BE2C (cell line): Measurements from ENCODE around the gene JAK2.
"Not testable (repeated sequence)": the region's sequence is repeated elsewhere in the genome, so short reads cannot be mapped to it uniquely, and the experiment has no call there.

Source experiments
- DNase-seq: peaks from one replicate; pipeline ENCODE4 v3.0.0-alpha.2; 2020
- H3K27me3 ChIP-seq: fragments of 250-450 bp; sonication (Bioruptor Pico); 2 replicates; pipeline ENCODE4 v1.5.1; 2020; ENCODE audit warnings: mild to moderate bottlenecking
- H3K36me3 ChIP-seq: fragments of 250-450 bp; sonication (Bioruptor Pico); 2 replicates; pipeline ENCODE4 v1.5.1; 2020; ENCODE audit warnings: mild to moderate bottlenecking
- H3K4me1 ChIP-seq: fragments of 250-450 bp; sonication (Bioruptor Pico); 2 replicates; pipeline ENCODE4 v1.5.1; 2020
- H3K4me3 ChIP-seq: 2 replicates; pipeline ENCODE4 v1.5.1; 2011; ENCODE audit warnings: low read depth, low read length
- H3K9me3 ChIP-seq: fragments of 250-450 bp; sonication (Bioruptor Pico); 2 replicates; pipeline ENCODE4 v1.5.1; 2020
- TF ChIP-seq, protein P1 (sequence below): IDR thresholded peaks from 2 replicates; pipeline ENCODE4 v1.5.1; 2012; ENCODE audit warnings: mild to moderate bottlenecking, low read depth, low read length

The JAK2 gene

DNA sequence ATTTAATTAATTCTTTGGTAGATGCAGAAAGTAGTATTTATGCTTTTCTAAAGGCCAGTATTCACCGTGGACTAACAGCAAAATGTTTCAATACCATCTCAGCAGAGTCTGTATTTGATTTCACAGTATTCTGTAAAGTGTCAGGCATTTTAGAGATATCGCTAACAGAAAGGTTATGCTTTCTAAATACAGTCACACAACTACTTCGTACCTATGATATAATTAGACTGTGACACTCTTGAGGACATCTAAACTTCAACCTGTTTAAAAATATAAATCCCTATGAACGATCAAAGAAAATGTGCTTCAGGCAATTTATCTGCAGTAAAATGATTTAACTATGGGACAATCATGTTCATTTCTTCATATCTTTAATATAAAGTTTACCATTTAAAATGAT lies 41.7 kb upstream of the JAK2 start:
- Histone ChIP-seq H3K4me3 (no peak overlapping the region), H3K9me3 (no peaks in the 10 kb centered on the region), H3K4me1 (no peaks in the 10 kb centered on the region), H3K27me3 (no peaks in the 10 kb centered on the region), H3K36me3 (no peaks in the 10 kb centered on the region)
- no peak for DNase-seq
- TF ChIP-seq, protein P1, sequence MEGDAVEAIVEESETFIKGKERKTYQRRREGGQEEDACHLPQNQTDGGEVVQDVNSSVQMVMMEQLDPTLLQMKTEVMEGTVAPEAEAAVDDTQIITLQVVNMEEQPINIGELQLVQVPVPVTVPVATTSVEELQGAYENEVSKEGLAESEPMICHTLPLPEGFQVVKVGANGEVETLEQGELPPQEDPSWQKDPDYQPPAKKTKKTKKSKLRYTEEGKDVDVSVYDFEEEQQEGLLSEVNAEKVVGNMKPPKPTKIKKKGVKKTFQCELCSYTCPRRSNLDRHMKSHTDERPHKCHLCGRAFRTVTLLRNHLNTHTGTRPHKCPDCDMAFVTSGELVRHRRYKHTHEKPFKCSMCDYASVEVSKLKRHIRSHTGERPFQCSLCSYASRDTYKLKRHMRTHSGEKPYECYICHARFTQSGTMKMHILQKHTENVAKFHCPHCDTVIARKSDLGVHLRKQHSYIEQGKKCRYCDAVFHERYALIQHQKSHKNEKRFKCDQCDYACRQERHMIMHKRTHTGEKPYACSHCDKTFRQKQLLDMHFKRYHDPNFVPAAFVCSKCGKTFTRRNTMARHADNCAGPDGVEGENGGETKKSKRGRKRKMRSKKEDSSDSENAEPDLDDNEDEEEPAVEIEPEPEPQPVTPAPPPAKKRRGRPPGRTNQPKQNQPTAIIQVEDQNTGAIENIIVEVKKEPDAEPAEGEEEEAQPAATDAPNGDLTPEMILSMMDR: no peak

GRCh38 chr9:4944431-4945211 lies 40.5 kb upstream of the JAK2 start:
- H3K36me3 ChIP-seq, H3K9me3 ChIP-seq, H3K27me3 ChIP-seq, DNase-seq, H3K4me3 ChIP-seq, H3K4me1 ChIP-seq: not testable (repeated sequence)

DNA sequence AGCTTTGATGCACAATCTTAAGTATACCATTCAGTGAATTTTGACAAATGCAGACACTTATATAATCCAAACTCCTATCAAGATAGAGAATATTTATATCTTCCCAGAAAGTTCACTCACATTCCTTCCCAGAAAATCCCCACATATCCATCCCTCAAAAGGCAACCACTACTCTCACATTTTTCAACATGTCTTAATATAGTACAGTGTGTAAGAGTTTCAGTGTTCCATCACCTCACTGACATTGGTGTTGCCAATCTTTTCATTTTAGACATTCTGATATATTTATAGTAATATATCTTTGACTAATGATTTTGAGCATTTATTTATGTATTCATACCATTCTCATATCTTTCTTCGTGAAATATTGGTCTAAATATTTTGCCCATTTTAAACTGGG lies 38.1 kb upstream of the JAK2 start:
- H3K36me3 ChIP-seq: no peaks in the 10 kb centered on the region
- no peak overlapping the region for H3K4me3 ChIP-seq
- no peaks in the 10 kb centered on the region for H3K9me3 ChIP-seq
- TF ChIP-seq, protein P1: no peak
- H3K27me3 ChIP-seq: no peaks in the 10 kb centered on the region
- DNase-seq: no peak
- no peaks in the 10 kb centered on the region for H3K4me1 ChIP-seq

DNA sequence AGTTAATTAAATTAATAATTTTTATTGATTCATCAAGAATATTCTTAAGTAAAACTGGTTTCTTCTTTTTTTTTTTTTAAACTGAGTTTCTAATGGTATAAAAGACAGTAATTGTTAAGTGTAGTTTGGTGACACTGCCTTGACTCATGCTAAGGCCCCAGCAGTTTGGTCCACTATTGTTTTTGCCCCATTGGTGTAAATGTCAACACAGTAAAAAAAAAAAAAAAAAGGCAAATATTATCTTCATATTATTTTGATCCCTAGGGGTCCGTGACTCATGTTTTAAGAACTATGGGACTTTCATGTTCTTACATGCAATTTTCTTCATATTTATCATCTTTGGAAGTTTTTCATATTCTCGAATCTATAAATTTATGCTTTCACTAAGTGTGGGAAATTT lies 29.2 kb upstream of the JAK2 start:
- H3K36me3 ChIP-seq: no peaks in the 10 kb centered on the region
- no peaks in the 10 kb centered on the region; the same call in 1 of the 2 replicates for H3K27me3 ChIP-seq
- H3K4me1 ChIP-seq: no peaks in the 10 kb centered on the region
- no peak for DNase-seq
- TF ChIP-seq, protein P1: no peak
- H3K9me3 ChIP-seq: no peaks in the 10 kb centered on the region
- no peak overlapping the region for H3K4me3 ChIP-seq

- H3K4me1 ChIP-seq: no peaks in the 10 kb centered on the region
- H3K4me3 ChIP-seq: no peak overlapping the region
- H3K9me3 ChIP-seq: no peaks in the 10 kb centered on the region
- H3K36me3 ChIP-seq: no peaks in the 10 kb centered on the region
- no peak for DNase-seq
- TF ChIP-seq, protein P1: no peak
- H3K27me3 ChIP-seq: no peaks in the 10 kb centered on the region; the same call in 1 of the 2 replicates
Measured at GRCh38 chr9:4959031-4959430, 26.0 kb upstream of the JAK2 start.

GRCh38 chr9:4962085-4962484 lies 23.0 kb upstream of the JAK2 start:
- Histone ChIP-seq H3K4me3 (no peak overlapping the region), H3K9me3 (no peaks in the 10 kb centered on the region), H3K4me1 (no peaks in the 10 kb centered on the region), H3K27me3 (no peaks in the 10 kb centered on the region; the same call in 1 of the 2 replicates), H3K36me3 (no peaks in the 10 kb centered on the region)
- TF ChIP-seq, protein P1: no peak
- no peak for DNase-seq
